GM23338 (cell line): ENCODE measurements around the gene ESRRA. TPM values are rescaled to one million over a fixed set of nuclear protein-coding genes. Genes with fewer than 3 reads are reported as not detected.

Experiments
- ATAC-seq: fragments of 200-7000 bp; cut with Tn5 transposase; 3 replicates; pipeline ENCODE4 v1.9.1; 2020
- DNase-seq: peaks from one replicate; pipeline ENCODE4 v3.0.0-alpha.2; 2015; ENCODE audit warnings: low spot score
- H2AFZ ChIP-seq: fragments of 200-600 bp; sonication (generic); 2 replicates; pipeline ENCODE4 v1.8.0; 2016; ENCODE audit warnings: antibody characterized with exemption, mild to moderate bottlenecking, moderate library complexity
- H3F3A ChIP-seq: fragments of 200-600 bp; sonication (generic); replicated peaks from 2 replicates; pipeline ENCODE4 v1.8.0; 2017; ENCODE audit warnings: antibody characterized with exemption, mixed run types, low read depth
- H3K27ac ChIP-seq: fragments of 200-600 bp; sonication (generic); 2 replicates; pipeline ENCODE4 v1.6.1; 2016; ENCODE audit warnings: low read depth
- H3K27me3 ChIP-seq: fragments of 200-600 bp; sonication (generic); 2 replicates; pipeline ENCODE4 v1.8.0; 2016; ENCODE audit warnings: mild to moderate bottlenecking, mixed run types, moderate library complexity; ENCODE audit not compliant: insufficient read depth
- H3K36me3 ChIP-seq: fragments of 200-600 bp; sonication (generic); 2 replicates; pipeline ENCODE4 v1.8.0; 2016; ENCODE audit warnings: mild to moderate bottlenecking; ENCODE audit not compliant: insufficient read depth
- H3K4me1 ChIP-seq: fragments of 200-600 bp; sonication (generic); 2 replicates; pipeline ENCODE4 v1.8.0; 2016; ENCODE audit warnings: mild to moderate bottlenecking, moderate library complexity; ENCODE audit not compliant: insufficient read depth
- H3K4me2 ChIP-seq: fragments of 200-600 bp; sonication (generic); 2 replicates; pipeline ENCODE4 v1.7.1; 2017; ENCODE audit warnings: mixed run types
- H3K4me3 ChIP-seq: fragments of 200-600 bp; sonication (generic); 2 replicates; pipeline ENCODE4 v1.6.1; 2016; ENCODE audit warnings: mixed run types
- H3K79me2 ChIP-seq: fragments of 200-600 bp; sonication (generic); replicated peaks from 2 replicates; pipeline ENCODE4 v1.8.0; 2017; ENCODE audit warnings: mild to moderate bottlenecking; ENCODE audit not compliant: insufficient read depth
- H3K9me2 ChIP-seq: fragments of 200-600 bp; sonication (generic); 2 replicates; pipeline ENCODE4 v1.8.0; 2017; ENCODE audit not compliant: insufficient read depth
- H4K20me1 ChIP-seq: fragments of 200-600 bp; sonication (generic); replicated peaks from 2 replicates; pipeline ENCODE4 v1.8.0; 2017; ENCODE audit warnings: mild to moderate bottlenecking; ENCODE audit not compliant: insufficient read depth
- H3K27ac Mint-ChIP-seq: 2 replicates; pipeline ENCODE4 v1.8.0; 2020; ENCODE audit warnings: inconsistent platforms, mild to moderate bottlenecking, moderate library complexity, mixed read lengths
- H3K27me3 Mint-ChIP-seq: 3 replicates; pipeline ENCODE4 v1.8.0; 2022; ENCODE audit warnings: low read depth, mild to moderate bottlenecking, moderate library complexity, mixed read lengths, inconsistent platforms; ENCODE audit not compliant: insufficient read depth, poor library complexity
- H3K36me3 Mint-ChIP-seq: 3 replicates; pipeline ENCODE4 v1.8.0; 2021; ENCODE audit warnings: low read depth, mild to moderate bottlenecking, inconsistent platforms, moderate library complexity, mixed read lengths
- H3K4me1 Mint-ChIP-seq: 3 replicates; pipeline ENCODE4 v1.8.0; 2020; ENCODE audit warnings: mild to moderate bottlenecking, inconsistent platforms, mixed read lengths
- H3K4me3 Mint-ChIP-seq: 3 replicates; pipeline ENCODE4 v1.8.0; 2021; ENCODE audit warnings: moderate library complexity, mild to moderate bottlenecking, inconsistent platforms, mixed read lengths
- H3K9me3 Mint-ChIP-seq: 3 replicates; pipeline ENCODE4 v1.8.0; 2020; ENCODE audit warnings: moderate library complexity, mild to moderate bottlenecking, inconsistent platforms, mixed read lengths
- CTCF ChIP-seq, 2 experiments: fragments of 200-600 bp in 1 of 2; sonication (generic) in 1 of 2; conservative IDR thresholded peaks; 2 replicates each; pipeline versions ENCODE4 v1.5.1 to v1.6.1; 2016 to 2017; ENCODE audit warnings: antibody characterized with exemption in 2 of 2, low read depth in 2 of 2, mild to moderate bottlenecking in 2 of 2, moderate library complexity in 1 of 2
- ETS1 ChIP-seq: IDR thresholded peaks from 2 replicates; pipeline ENCODE4 v1.6.1; 2016; ENCODE audit warnings: antibody characterized with exemption
- EZH2 ChIP-seq: fragments of 200-600 bp; sonication (generic); IDR thresholded peaks from one replicate; pipeline ENCODE4 v1.8.0; 2017; ENCODE audit warnings: antibody characterized with exemption, mild to moderate bottlenecking, low read depth; ENCODE audit not compliant: unreplicated experiment
- EZH2phosphoT487 ChIP-seq: fragments of 200-600 bp; sonication (generic); IDR thresholded peaks from one replicate; pipeline ENCODE4 v1.8.1; 2018; ENCODE audit warnings: antibody characterized with exemption; ENCODE audit not compliant: unreplicated experiment
- JUNB ChIP-seq: IDR thresholded peaks from one replicate; pipeline ENCODE4 v1.6.1; 2016; ENCODE audit warnings: antibody characterized with exemption; ENCODE audit not compliant: unreplicated experiment
- NANOG ChIP-seq: IDR thresholded peaks from 2 replicates; pipeline ENCODE4 v1.6.1; 2016; ENCODE audit warnings: antibody characterized with exemption, borderline replicate concordance
- POLR2AphosphoS5 ChIP-seq: IDR thresholded peaks from 2 replicates; pipeline ENCODE4 v1.6.1; 2016; ENCODE audit warnings: antibody characterized with exemption, low read depth
- REST ChIP-seq: IDR thresholded peaks from one replicate; pipeline ENCODE4 v1.6.1; 2018; ENCODE audit warnings: antibody characterized with exemption; ENCODE audit not compliant: unreplicated experiment
- STAT1 ChIP-seq: IDR thresholded peaks from one replicate; pipeline ENCODE4 v1.6.1; 2016; ENCODE audit warnings: antibody characterized with exemption; ENCODE audit not compliant: unreplicated experiment
- ZNF114 ChIP-seq: fragments of 250-450 bp; sonication (Bioruptor Pico); IDR thresholded peaks from 2 replicates; pipeline ENCODE4 v1.5.0; 2020; ENCODE audit warnings: mild to moderate bottlenecking, moderate library complexity
- ZNF331 ChIP-seq: fragments of 250-450 bp; sonication (Bioruptor Pico); IDR thresholded peaks from 2 replicates; pipeline ENCODE4 v1.5.0; 2020; ENCODE audit warnings: low read depth, mild to moderate bottlenecking, moderate library complexity
- polyA plus RNA-seq: library from polyadenylated mRNA; unstranded; fragments of >200 nt; fragmentation: Nextera tagmentation; extraction: Ambion mirVana; gene quantifications from 2 replicates; pipeline ENCODE4 v1.2.1, GENCODE V29; 2016
- total RNA-seq: library from RNA; depleted of rRNA; stranded (reverse); fragments of >200 nt; shearing (Covaris generic); gene quantifications from 2 replicates; pipeline ENCODE4 v1.2.3, GENCODE V29; 2014

ESRRA gene
- total and polyA plus RNA-seq, 2 experiments from 2014 or later = 13.7 to 55.1 TPM

- peak within 1 kb of the TSS; percentile 82 for H3K4me3 ChIP-seq
- Mint-ChIP-seq H3K36me3 (peaks cover 50% of the 10 kb centered on the region), H3K4me1 (peaks cover 19% of the 10 kb centered on the region), H3K27me3 (peaks cover 24% of the 10 kb centered on the region), H3K9me3 (no peaks in the 10 kb centered on the region; the same call in 1 of the 3 replicates), H3K4me3 (peak within 1 kb of the TSS; percentile 98), H3K27ac (peak within 1 kb of the TSS; percentile 100)
- peaks cover 16% of the 10 kb centered on the region for H3K79me2 ChIP-seq
- no peaks in the 10 kb centered on the region for H3K9me2 ChIP-seq
- ATAC-seq = peak; percentile 71
- DNase-seq = peak; percentile 97
- peaks cover 3% of the 10 kb centered on the region; the same call in 1 of the 2 replicates for H3K36me3 ChIP-seq
- peak; percentile 18 to 74; a peak in 3 of 4 replicates for TF ChIP-seq CTCF (conservative IDR thresholded peaks at IDR 0.05; ENCODE audit: low read depth in 2 of 2)
- TF ChIP-seq POLR2AphosphoS5 = peak; percentile 79
- TF ChIP-seq JUNB = no peak
- TF ChIP-seq EZH2 = no peak
- 0 out of 2 replicates have a peak, but pooled peaks have one; percentile 6 for TF ChIP-seq ETS1
- H3K4me1 ChIP-seq = peaks cover 12% of the 10 kb centered on the region
- peak within 1 kb of the TSS; percentile 93 for H3K27ac ChIP-seq
- H3K4me2 ChIP-seq = peak within 1 kb of the TSS; percentile 74
- peaks cover 17% of the 10 kb centered on the region; the same call in 1 of the 2 replicates for H3F3A ChIP-seq
- no peaks in the 10 kb centered on the region for H3K27me3 ChIP-seq
- H2AFZ ChIP-seq = peak within 1 kb of the TSS; percentile 87
- no peaks in the 10 kb centered on the region; the same call in 1 of the 2 replicates for H4K20me1 ChIP-seq
Measured at GRCh38 chr11:64317961-64318765, 12.8 kb downstream of the ESRRA start, which contains the start of gene PRDX5. Gene PRDX5, plus strand, starts transcription at chr11:64318121. Its CDS starts 95 bp downstream, at chr11:64318216.

GRCh38 chr11:64318766-64319761 lies 13.7 kb downstream of the ESRRA start:
- Histone ChIP-seq H2AFZ (no peak overlapping the region), H3K36me3 (peaks cover 3% of the 10 kb centered on the region; the same call in 1 of the 2 replicates)
- H3K27me3 Mint-ChIP-seq = peaks cover 23% of the 10 kb centered on the region

More at GRCh38 chr11:64318766-64319761, 13.7 kb downstream of the ESRRA start:
- Histone ChIP-seq H3F3A (peaks cover 17% of the 10 kb centered on the region; the same call in 1 of the 2 replicates), H3K4me3 (peak overlapping the region; percentile 82), H3K4me1 (peaks cover 12% of the 10 kb centered on the region), H4K20me1 (no peaks in the 10 kb centered on the region; the same call in 1 of the 2 replicates), H3K4me2 (peak overlapping the region; percentile 74), H3K27ac (no peak overlapping the region), H3K79me2 (peaks cover 16% of the 10 kb centered on the region), H3K27me3 (no peaks in the 10 kb centered on the region), H3K9me2 (no peaks in the 10 kb centered on the region)
- H3K9me3 Mint-ChIP-seq = no peaks in the 10 kb centered on the region; the same call in 1 of the 3 replicates
- ATAC-seq = no peak
- DNase-seq = peak; percentile 50
- peaks cover 23% of the 10 kb centered on the region for H3K4me1 Mint-ChIP-seq
- TF ChIP-seq NANOG = no peak
- no peak for TF ChIP-seq STAT1
- no peak for TF ChIP-seq CTCF (conservative IDR thresholded peaks at IDR 0.05; ENCODE audit: low read depth in 2 of 2)
- TF ChIP-seq ZNF331 (CRISPR knock-in tag) = no peak
- TF ChIP-seq REST = no peak
- no peak for TF ChIP-seq POLR2AphosphoS5
- no peak for TF ChIP-seq ZNF114
- no peak for TF ChIP-seq EZH2phosphoT487
- TF ChIP-seq EZH2 = no peak
- peak overlapping the region; percentile 98 for H3K4me3 Mint-ChIP-seq
- peaks cover 50% of the 10 kb centered on the region for H3K36me3 Mint-ChIP-seq
- H3K27ac Mint-ChIP-seq = peak overlapping the region; percentile 47
